OCI-LY1 (cell line): ENCODE results near the gene KLK2.
A peak's percentile ranks its signal among the peaks of the same experiment; 100 is the strongest.

Experiments
- H2AFZ ChIP-seq: fragments of 200-600 bp; sonication (generic), shearing (Covaris generic); 2 replicates; pipeline ENCODE4 v1.6.0; 2014; ENCODE audit warnings: antibody characterized with exemption, mild to moderate bottlenecking, low read length
- H3F3A ChIP-seq: fragments of 200-600 bp; sonication (generic), shearing (Covaris generic); 2 replicates; pipeline ENCODE4 v1.6.0; 2014; ENCODE audit warnings: mild to moderate bottlenecking, antibody characterized with exemption, low read length, moderate library complexity; ENCODE audit not compliant: insufficient read depth
- H3K27ac ChIP-seq: fragments of 200-600 bp; sonication (generic); 2 replicates; pipeline ENCODE4 v1.5.1; 2014; ENCODE audit warnings: low read length, mixed run types, mild to moderate bottlenecking, low read depth; ENCODE audit not compliant: poor library complexity, severe bottlenecking
- H3K27me3 ChIP-seq: fragments of 200-600 bp; sonication (generic); 2 replicates; pipeline ENCODE4 v1.6.0; 2014; ENCODE audit warnings: antibody characterized with exemption, mild to moderate bottlenecking, low read length, moderate library complexity; ENCODE audit not compliant: insufficient read depth
- H3K36me3 ChIP-seq: fragments of 200-600 bp; sonication (generic); 2 replicates; pipeline ENCODE4 v1.6.1; 2014; ENCODE audit warnings: mild to moderate bottlenecking, antibody characterized with exemption, low read length, moderate library complexity, mixed read lengths; ENCODE audit not compliant: insufficient read depth
- H3K4me1 ChIP-seq: fragments of 200-600 bp; sonication (generic); 2 replicates; pipeline ENCODE4 v1.5.1; 2014; ENCODE audit warnings: mild to moderate bottlenecking, low read length, moderate library complexity; ENCODE audit not compliant: insufficient read depth, severe bottlenecking
- H3K4me2 ChIP-seq: fragments of 200-600 bp; sonication (generic), shearing (Covaris generic); 2 replicates; pipeline ENCODE4 v1.6.1; 2014; ENCODE audit warnings: low read length
- H3K4me3 ChIP-seq: fragments of 200-600 bp; sonication (generic); 2 replicates; pipeline ENCODE4 v1.5.1; 2014; ENCODE audit warnings: low read length, low read depth, mild to moderate bottlenecking, mixed read lengths; ENCODE audit not compliant: poor library complexity, severe bottlenecking
- H3K79me2 ChIP-seq: fragments of 200-600 bp; shearing (Covaris generic); 2 replicates; pipeline ENCODE4 v1.6.1; 2016; ENCODE audit warnings: mixed run types, low read length, mixed read lengths; ENCODE audit not compliant: insufficient read depth
- H3K9ac ChIP-seq: fragments of 200-600 bp; sonication (generic), shearing (Covaris generic); 2 replicates; pipeline ENCODE4 v1.6.1; 2014; ENCODE audit warnings: mild to moderate bottlenecking, low read length, mixed read lengths
- H3K9me2 ChIP-seq: fragments of 200-600 bp; sonication (generic), shearing (Covaris generic); 2 replicates; pipeline ENCODE4 v1.6.1; 2014; ENCODE audit warnings: low read depth, mild to moderate bottlenecking, low read length, mixed read lengths
- H3K9me3 ChIP-seq: fragments of 200-600 bp; shearing (Covaris generic); 2 replicates; pipeline ENCODE4 v1.6.1; 2014; ENCODE audit warnings: low read length, mixed read lengths
- H4K20me1 ChIP-seq: fragments of 200-600 bp; sonication (generic), shearing (Covaris generic); 2 replicates; pipeline ENCODE4 v1.6.0; 2016; ENCODE audit warnings: mild to moderate bottlenecking, low read length; ENCODE audit not compliant: insufficient read depth
- EZH2 ChIP-seq: fragments of 200-600 bp; sonication (generic), shearing (Covaris generic); IDR thresholded peaks from 2 replicates; pipeline ENCODE4 v1.8.0; 2017; ENCODE audit warnings: borderline replicate concordance, mixed run types, mild to moderate bottlenecking, antibody characterized with exemption, low read length, moderate library complexity, mixed read lengths
- TF ChIP-seq, protein P1 (sequence below): fragments of 200-600 bp; sonication (generic), shearing (Covaris generic); IDR thresholded peaks from 2 replicates; pipeline ENCODE4 v1.5.1; 2017; ENCODE audit warnings: mild to moderate bottlenecking, antibody characterized with exemption, low read length, moderate library complexity, mixed read lengths

KLK2 gene

DNA sequence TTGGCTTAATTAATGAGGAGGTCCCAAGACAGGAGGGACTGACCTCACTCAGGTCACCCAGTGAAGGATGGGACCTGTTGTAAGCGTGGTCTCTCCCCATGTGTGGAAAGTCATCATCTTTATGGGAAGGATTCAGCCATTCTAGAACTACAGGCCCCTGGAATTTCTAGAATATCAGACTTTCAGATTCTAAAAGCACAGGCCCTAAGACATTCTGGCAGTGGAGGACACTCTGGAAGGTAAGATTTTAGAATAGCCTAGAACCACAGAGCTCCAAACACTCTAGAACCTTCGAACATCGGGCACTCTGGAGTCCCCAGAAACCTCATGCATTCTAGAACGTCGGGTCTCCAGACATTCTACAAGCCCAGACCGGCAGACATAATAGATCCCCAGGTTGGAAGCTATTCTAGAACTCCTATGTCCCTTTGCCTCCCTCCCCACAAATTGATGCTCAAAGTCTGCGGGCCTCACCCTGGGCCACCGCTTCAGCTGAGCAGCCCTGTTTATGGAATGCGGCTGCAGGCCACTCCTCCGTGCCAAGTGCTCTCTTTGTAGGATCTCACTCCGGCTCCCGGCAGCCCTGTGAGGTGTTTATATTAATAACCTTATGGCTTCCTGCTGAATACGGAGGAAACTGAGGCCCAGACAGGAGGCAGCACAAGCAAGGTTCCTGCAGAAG, 38.0 kb upstream of the KLK2 start:
- Histone ChIP-seq H3K4me2 (peak overlapping the region; percentile 84), H3K79me2 (no peaks in the 10 kb centered on the region), H3K27me3 (peaks cover 4% of the 10 kb centered on the region; the same call in 1 of the 2 replicates), H3K36me3 (no peaks in the 10 kb centered on the region), H3K9me2 (no peaks in the 10 kb centered on the region), H4K20me1 (no peaks in the 10 kb centered on the region), H2AFZ (peak overlapping the region; percentile 84; the same call in 1 of the 2 replicates), H3F3A (no peaks in the 10 kb centered on the region), H3K9me3 (no peaks in the 10 kb centered on the region), H3K4me1 (peaks cover 10% of the 10 kb centered on the region), H3K27ac (no peak overlapping the region), H3K4me3 (peak overlapping the region; percentile 68), H3K9ac (peak overlapping the region; percentile 67; the same call in 1 of the 2 replicates)
- no peak for TF ChIP-seq EZH2
- TF ChIP-seq, protein P1, sequence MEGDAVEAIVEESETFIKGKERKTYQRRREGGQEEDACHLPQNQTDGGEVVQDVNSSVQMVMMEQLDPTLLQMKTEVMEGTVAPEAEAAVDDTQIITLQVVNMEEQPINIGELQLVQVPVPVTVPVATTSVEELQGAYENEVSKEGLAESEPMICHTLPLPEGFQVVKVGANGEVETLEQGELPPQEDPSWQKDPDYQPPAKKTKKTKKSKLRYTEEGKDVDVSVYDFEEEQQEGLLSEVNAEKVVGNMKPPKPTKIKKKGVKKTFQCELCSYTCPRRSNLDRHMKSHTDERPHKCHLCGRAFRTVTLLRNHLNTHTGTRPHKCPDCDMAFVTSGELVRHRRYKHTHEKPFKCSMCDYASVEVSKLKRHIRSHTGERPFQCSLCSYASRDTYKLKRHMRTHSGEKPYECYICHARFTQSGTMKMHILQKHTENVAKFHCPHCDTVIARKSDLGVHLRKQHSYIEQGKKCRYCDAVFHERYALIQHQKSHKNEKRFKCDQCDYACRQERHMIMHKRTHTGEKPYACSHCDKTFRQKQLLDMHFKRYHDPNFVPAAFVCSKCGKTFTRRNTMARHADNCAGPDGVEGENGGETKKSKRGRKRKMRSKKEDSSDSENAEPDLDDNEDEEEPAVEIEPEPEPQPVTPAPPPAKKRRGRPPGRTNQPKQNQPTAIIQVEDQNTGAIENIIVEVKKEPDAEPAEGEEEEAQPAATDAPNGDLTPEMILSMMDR, result no peak

DNA sequence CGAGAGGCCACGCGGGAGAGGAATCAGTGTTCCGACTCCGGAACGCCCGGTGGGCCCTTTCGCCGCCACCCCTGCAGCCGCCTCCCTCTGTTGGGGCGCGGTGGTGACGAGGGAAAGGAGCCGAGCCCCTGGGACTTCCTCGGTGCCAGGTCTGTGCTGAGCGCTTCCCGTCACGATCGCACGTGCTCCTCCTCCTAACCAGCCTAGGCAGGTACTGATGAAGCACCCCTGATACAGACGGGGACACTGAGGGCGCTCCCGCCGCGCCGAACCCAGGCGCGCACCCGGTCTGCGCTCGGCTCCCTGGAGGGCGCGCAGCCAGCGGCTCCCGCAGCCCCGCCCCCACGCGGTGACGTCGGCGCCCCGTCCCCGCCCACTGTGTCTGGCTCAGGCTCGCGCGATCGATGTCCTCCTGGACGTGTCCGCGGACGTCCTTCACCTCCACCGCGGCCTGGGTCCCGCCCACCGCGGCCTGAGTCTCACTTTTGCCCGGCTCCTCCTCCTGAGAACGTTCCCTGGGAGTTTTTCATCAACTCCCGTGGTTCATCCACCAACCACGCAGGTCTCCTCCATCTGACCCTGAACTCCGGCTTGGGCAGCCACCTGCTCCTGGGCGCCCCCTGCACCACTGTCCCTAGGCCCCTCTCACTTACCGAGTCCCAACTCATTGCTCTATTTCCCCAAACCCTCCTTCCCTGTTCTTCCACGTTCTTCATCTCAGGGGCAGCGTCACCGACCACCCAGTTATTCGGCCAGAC, 37.3 kb upstream of the KLK2 start:
- TF ChIP-seq, protein P1, result no peak
- TF ChIP-seq EZH2, result no peak
- H3K9me3 ChIP-seq, result no peaks in the 10 kb centered on the region
- peak overlapping the region; percentile 84 for H3K4me2 ChIP-seq
- peak overlapping the region; percentile 68 for H3K4me3 ChIP-seq
- H2AFZ ChIP-seq, result peak overlapping the region; percentile 84; the same call in 1 of the 2 replicates
- H4K20me1 ChIP-seq, result no peaks in the 10 kb centered on the region
- H3K36me3 ChIP-seq, result no peaks in the 10 kb centered on the region
- H3K79me2 ChIP-seq, result no peaks in the 10 kb centered on the region
- no peak overlapping the region for H3K27ac ChIP-seq
- H3K9ac ChIP-seq, result peak overlapping the region; percentile 67; the same call in 1 of the 2 replicates
- no peaks in the 10 kb centered on the region for H3F3A ChIP-seq
- H3K9me2 ChIP-seq, result no peaks in the 10 kb centered on the region
- peaks cover 10% of the 10 kb centered on the region for H3K4me1 ChIP-seq
- H3K27me3 ChIP-seq, result peaks cover 4% of the 10 kb centered on the region; the same call in 1 of the 2 replicates

DNA sequence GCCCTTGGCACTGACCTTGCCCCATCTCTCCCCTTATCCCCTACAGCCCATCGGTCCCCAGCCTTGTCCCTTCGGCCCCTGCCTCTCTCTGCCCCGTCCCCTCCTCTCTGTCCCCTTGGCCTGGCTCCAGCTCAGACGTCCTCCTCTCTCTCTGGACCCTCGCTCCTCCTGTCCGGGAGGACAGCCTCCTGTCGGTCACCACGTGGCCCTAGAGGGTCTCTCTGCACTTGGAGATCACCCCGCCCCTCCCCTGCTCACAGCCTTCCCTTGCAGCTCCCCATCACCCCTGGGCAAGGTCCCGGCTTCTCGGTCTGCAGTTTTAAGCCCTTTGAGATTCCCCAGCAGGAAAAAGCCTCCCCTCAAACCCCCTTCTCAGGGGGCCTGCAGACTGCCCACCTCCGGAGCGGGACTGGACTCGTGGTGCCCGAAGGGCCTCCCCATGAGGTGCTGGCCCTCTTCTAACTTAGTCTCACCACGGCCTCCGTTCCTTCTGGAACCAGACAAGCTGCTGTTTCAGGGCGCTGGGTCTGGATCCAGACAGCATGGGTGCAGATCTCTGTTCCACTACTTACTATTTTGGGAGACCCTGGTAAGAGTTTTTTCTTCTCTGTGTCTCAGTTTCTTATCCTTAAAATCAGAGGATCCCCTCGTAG, 36.6 kb upstream of the KLK2 start:
- Histone ChIP-seq H3K4me3 (no peak overlapping the region), H2AFZ (no peak overlapping the region), H3K9ac (no peak overlapping the region)

More for the DNA sequence above, 36.6 kb upstream of the KLK2 start:
- Histone ChIP-seq H3F3A (no peaks in the 10 kb centered on the region), H3K4me2 (no peak overlapping the region; the same call in 1 of the 2 replicates), H3K9me2 (no peaks in the 10 kb centered on the region), H3K27me3 (peaks cover 4% of the 10 kb centered on the region; the same call in 1 of the 2 replicates), H4K20me1 (no peaks in the 10 kb centered on the region), H3K27ac (no peak overlapping the region), H3K9me3 (no peaks in the 10 kb centered on the region), H3K79me2 (no peaks in the 10 kb centered on the region), H3K4me1 (peaks cover 10% of the 10 kb centered on the region), H3K36me3 (no peaks in the 10 kb centered on the region)
- TF ChIP-seq EZH2, result no peak
- TF ChIP-seq, protein P1, result no peak
